ENCODE measurements around the gene FRMD1. TPM values are rescaled to one million over a fixed set of nuclear protein-coding genes. Genes with fewer than 3 reads are reported as not detected.

The FRMD1 gene
- total RNA-seq, 1 experiment from 2014 or later: not detected

DNA sequence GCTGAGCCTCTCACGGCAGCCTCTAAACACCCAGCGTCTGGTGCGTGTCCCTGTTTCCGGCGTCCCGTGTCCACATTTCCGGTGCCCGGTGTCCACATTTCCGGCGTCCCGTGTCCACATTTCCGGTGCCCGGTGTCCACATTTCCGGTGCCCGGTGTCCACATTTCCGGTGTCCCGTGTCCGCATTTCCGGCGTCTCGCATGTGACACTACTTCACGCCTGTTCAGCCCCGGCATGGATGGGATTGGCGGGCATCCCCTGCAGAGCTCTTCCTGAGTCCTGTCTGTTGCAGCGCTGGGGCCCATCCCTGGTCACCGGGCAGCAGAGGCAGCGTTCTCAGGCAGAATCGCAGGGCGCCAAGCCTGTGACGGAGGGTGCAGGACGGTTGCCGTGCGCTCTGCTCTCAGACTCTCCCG, 3.2 kb downstream of the FRMD1 start:
- Histone ChIP-seq H3K9ac (ENCODE audit: low read length) (no peak overlapping the region), H3K9me2 (ENCODE audit: insufficient read depth) (no peaks in the 10 kb centered on the region), H3K9me3 (ENCODE audit: control insufficient read depth in 1 of 2, insufficient read depth in 1 of 2, low read depth in 1 of 2, low read length in 2 of 2) (no peaks in the 10 kb centered on the region), H3K27me3 (ENCODE audit: insufficient read depth, low read length) (no peaks in the 10 kb centered on the region), H3K4me1 (ENCODE audit: control insufficient read depth in 1 of 2, insufficient read depth in 2 of 2, low read length in 2 of 2) (no peaks in the 10 kb centered on the region), H3K27ac (ENCODE audit: low read depth, low read length) (no peak overlapping the region), H2AFZ (ENCODE audit: low read depth, low read length, poor library complexity, severe bottlenecking) (no peak overlapping the region), H3K4me2 (ENCODE audit: low read length) (no peak overlapping the region), H3K36me3 (ENCODE audit: control insufficient read depth in 1 of 2, insufficient read depth in 2 of 2, low read length in 2 of 2) (no peaks in the 10 kb centered on the region), H3K79me2 (ENCODE audit: insufficient read depth, low read length) (no peaks in the 10 kb centered on the region), H4K20me1 (ENCODE audit: insufficient read depth) (no peaks in the 10 kb centered on the region), H3K4me3 (replicated peaks in 1 of 2; ENCODE audit: low read depth in 1 of 2, low read length in 2 of 2) (no peak overlapping the region)
- BruUV-seq (replicated peaks): no TSS peak
- ChIA-PET CTCF (no interaction called here), POLR2A (no interaction called here), RAD21 (ENCODE audit: low non-redundant PET in 1 of 2, low total read pairs in 2 of 2, uncharacterized antibody in 2 of 2, unreplicated experiment in 2 of 2) (no interaction called here)
- intact Hi-C loops (cut with micrococcal nuclease): no loop called here
- TF ChIP-seq EGR1 (IDR thresholded peaks at IDR 0.05; ENCODE audit: low read depth): no peak
- TF ChIP-seq SIN3A (IDR thresholded peaks at IDR 0.05; ENCODE audit: low read depth): no peak
- no peak for TF ChIP-seq MAX (IDR thresholded peaks at IDR 0.05)
- TF ChIP-seq SP1 (IDR thresholded peaks at IDR 0.05; ENCODE audit: low read depth): no peak
- no peak for TF ChIP-seq EZH2 (IDR thresholded peaks at IDR 0.05)
- TF ChIP-seq RAD21 (IDR thresholded peaks at IDR 0.05; ENCODE audit: low read depth): no peak
- no peak for TF ChIP-seq ZNF274 (IDR thresholded peaks at IDR 0.05; ENCODE audit: low read depth, low read length)
- TF ChIP-seq POLR2AphosphoS5 (IDR thresholded peaks at IDR 0.05; ENCODE audit: low read depth, low read length): no peak
- TF ChIP-seq TCF7L2 (IDR thresholded peaks at IDR 0.05; ENCODE audit: borderline replicate concordance, extremely low read depth, insufficient read depth, insufficient read length): no peak
- no peak for TF ChIP-seq JUND (IDR thresholded peaks at IDR 0.05)
- TF ChIP-seq POLR2A (IDR thresholded peaks at IDR 0.05; ENCODE audit: borderline replicate concordance, extremely low read depth, insufficient read depth, insufficient read length): no peak
- no peak for TF ChIP-seq EZH2phosphoT487 (IDR thresholded peaks at IDR 0.05; ENCODE audit: borderline replicate concordance)
- TF ChIP-seq ATF3 (IDR thresholded peaks at IDR 0.05): no peak
- no peak for TF ChIP-seq ZFX (IDR thresholded peaks at IDR 0.05)
- ATAC-seq (no peak), DNase-seq (ENCODE audit: low read depth, low spot score) (no peak)

DNA sequence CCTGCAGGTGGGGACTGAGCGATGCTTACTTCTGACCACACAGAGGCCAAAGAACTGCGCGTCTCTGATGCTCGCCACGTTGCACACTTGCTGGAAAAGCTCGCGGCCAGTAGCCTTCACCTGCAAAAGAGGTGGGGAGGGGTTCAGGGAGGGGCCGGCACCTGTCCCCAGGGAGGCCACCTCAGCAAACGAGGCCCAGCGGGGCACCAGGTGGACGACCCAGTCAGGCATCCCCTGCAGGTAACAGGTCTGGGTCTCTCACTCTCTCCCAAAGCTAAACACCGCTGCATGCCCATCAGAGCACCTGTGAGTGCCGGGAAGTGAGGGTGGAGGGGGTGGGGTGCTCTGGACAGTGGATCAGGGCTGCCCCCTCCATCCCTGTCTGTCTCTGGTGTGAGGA, 3.8 kb downstream of the FRMD1 start:
- ChIA-PET RAD21 (ENCODE audit: low non-redundant PET in 1 of 2, low total read pairs in 2 of 2, uncharacterized antibody in 2 of 2, unreplicated experiment in 2 of 2) (no interaction called here), CTCF (no interaction called here), POLR2A (no interaction called here)
- no peak overlapping the region for H3K4me2 ChIP-seq (ENCODE audit: low read length)
- no peak overlapping the region for H3K4me3 ChIP-seq (replicated peaks in 1 of 2; ENCODE audit: low read depth in 1 of 2, low read length in 2 of 2)
- H3K27me3 ChIP-seq (ENCODE audit: insufficient read depth, low read length): no peaks in the 10 kb centered on the region
- no peaks in the 10 kb centered on the region for H3K9me2 ChIP-seq (ENCODE audit: insufficient read depth)
- H3K36me3 ChIP-seq (ENCODE audit: control insufficient read depth in 1 of 2, insufficient read depth in 2 of 2, low read length in 2 of 2): no peaks in the 10 kb centered on the region
- no peak overlapping the region for H3K9ac ChIP-seq (ENCODE audit: low read length)
- no peak overlapping the region for H2AFZ ChIP-seq (ENCODE audit: low read depth, low read length, poor library complexity, severe bottlenecking)
- intact Hi-C loops (cut with micrococcal nuclease): no loop called here
- no peak overlapping the region for H3K27ac ChIP-seq (ENCODE audit: low read depth, low read length)
- no peaks in the 10 kb centered on the region for H3K9me3 ChIP-seq (ENCODE audit: control insufficient read depth in 1 of 2, insufficient read depth in 1 of 2, low read depth in 1 of 2, low read length in 2 of 2)
- DNase-seq (ENCODE audit: low read depth, low spot score): no peak
- H3K4me1 ChIP-seq (ENCODE audit: control insufficient read depth in 1 of 2, insufficient read depth in 2 of 2, low read length in 2 of 2): no peaks in the 10 kb centered on the region
- H3K79me2 ChIP-seq (ENCODE audit: insufficient read depth, low read length): no peaks in the 10 kb centered on the region
- H4K20me1 ChIP-seq (ENCODE audit: insufficient read depth): no peaks in the 10 kb centered on the region
- no peak for TF ChIP-seq FOSL1 (IDR thresholded peaks at IDR 0.05; ENCODE audit: low read depth)
- TF ChIP-seq YY1 (IDR thresholded peaks at IDR 0.05; ENCODE audit: extremely low read depth, insufficient replicate concordance, low read depth, low read length): no peak
- TF ChIP-seq SRF (IDR thresholded peaks at IDR 0.05; ENCODE audit: low read depth): no peak
- no TSS peak for BruUV-seq (replicated peaks)
- no peak for ATAC-seq

Data from HCT116 (cell line).